GM03348 (cell line): ENCODE results near the gene LDHD.

ENCODE experiments used
- DNase-seq: peaks from one replicate; pipeline ENCODE4 v3.0.0; 2012; ENCODE audit warnings: low spot score

Gene LDHD

DNA sequence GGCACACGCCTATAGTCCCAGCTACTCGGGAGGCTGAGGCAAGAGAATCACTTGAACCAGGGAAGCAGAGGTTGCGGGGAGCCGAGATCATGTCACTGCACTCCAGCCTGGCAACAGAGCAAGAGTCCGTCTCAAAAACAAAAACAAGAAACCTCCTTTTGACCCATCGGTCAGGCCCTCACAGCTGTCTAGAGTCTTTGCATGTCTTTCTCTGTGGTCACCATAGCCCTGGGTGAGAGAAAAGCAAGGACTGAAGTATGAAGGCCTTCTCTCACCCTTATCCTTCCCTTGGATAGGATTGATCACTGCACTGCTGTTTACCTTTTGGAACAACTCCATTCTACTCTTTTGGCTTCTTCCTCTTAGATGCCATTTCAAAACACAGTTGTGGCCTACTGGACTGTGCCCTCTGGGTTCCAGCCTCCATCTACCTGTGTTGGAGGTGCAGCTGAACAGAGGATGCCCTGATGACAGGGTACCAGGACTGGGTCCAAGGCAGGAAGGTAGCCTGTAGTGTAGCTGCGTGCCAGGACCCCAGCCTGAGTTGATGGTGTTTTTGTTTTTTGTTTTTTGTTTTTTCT is 37.1 kb downstream of the LDHD start:
- DNase-seq: no peak

DNA sequence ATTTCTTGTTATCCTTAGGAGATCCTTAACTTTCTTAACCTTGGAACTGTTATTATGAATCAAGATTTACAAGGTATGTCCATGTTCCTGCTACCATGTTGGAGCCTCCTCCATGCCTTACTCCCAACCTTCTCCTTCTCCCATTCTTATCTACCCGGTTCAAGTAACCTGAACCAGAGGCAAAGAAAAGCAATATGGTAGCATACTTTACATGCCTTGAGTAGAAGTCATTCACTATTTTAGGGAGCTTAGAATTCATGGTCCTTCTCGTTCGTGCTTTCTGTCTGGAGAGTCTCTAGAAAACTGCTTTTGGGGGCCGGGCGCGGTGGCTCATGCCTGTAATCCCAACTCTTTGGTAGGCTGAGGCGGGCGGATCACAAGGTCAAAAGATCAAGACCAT is 37.7 kb downstream of the LDHD start:
- DNase-seq: no peak

DNA sequence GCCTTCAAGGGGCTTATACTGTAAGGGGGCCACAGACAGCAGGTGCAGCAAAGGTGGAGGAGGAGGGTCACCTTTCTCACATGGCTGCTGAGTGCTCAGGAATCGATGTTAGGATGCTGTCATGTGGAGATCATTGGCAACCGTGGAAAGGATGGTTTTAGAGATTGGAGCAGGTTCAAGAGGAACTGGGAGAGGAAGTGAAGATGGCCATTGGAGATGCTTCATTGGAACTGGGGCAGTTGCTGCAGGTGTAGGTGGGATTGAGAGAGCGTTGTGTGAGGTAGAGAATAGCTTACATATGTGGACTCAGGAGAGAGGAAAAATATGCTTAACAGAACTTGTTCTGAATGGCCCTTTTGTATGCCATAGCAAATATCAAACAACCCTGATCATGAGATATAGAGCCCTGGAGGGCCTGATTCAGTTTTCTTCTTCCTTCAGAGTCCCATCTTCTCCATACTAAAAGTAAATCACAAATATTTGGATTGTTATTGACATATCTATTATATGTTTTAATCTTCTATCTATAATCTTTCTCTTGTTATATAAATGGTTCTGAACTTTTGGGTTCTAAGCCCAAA is 40.8 kb downstream of the LDHD start:
- DNase-seq: no peak

DNA sequence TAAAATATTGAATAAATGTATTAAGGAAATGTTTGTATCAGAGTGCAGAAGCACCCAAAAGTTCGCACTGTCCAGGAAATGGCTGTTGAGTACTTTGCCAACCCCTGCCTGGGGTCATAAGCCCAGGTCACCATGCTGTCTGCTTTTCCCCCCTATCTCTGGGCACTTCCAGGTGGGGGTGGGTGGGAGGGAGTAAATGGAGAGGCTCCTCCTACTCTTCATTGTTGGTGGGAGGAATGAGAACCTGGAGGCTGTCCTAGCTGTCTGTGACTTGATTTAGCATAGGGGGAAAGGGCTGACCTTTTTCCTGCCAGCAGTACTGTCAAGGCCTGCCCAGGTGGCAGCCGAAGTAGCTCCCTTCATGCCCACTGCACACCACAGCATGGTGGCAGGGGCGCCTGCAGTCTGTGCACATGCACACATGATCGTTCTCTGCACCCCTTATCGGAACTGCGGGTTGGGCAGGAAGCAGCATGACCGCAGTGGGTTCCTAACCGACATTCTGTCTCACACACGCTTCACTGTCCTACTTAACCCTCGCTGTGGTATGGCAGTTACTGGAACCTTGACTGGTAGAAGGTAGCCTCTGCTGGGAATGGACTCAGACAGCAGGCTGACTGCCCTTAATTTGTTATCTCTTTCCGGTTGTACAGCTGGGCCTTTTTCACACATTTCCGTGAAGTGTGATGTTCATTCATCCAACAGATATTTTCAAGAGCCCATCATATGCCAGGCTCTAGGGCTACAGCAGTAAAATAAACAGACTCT is 41.5 kb downstream of the LDHD start:
- DNase-seq: no peak

DNA sequence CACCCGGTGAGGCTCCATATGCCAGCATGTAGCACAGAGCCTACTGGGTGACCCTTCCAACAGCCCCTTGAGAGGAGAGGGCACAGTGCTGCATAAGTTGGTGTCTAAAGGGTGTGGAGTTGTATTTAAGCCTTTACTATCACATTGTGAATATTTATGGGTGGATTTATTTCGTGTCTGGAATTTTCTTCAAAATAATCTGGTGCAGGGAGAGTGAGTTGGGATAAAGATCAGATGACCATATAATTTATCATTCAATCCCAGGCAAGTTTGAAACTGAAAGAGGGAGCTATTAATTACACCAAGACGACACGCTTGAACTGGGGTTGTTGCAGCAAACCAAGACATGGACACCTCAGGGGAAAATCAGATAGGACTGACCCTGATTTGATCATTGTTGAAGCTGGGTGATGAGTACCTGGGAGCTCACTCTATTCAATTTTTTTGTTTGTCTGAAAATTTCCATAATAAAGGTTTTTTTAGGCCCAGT is 42.2 kb downstream of the LDHD start:
- no peak for DNase-seq

DNA sequence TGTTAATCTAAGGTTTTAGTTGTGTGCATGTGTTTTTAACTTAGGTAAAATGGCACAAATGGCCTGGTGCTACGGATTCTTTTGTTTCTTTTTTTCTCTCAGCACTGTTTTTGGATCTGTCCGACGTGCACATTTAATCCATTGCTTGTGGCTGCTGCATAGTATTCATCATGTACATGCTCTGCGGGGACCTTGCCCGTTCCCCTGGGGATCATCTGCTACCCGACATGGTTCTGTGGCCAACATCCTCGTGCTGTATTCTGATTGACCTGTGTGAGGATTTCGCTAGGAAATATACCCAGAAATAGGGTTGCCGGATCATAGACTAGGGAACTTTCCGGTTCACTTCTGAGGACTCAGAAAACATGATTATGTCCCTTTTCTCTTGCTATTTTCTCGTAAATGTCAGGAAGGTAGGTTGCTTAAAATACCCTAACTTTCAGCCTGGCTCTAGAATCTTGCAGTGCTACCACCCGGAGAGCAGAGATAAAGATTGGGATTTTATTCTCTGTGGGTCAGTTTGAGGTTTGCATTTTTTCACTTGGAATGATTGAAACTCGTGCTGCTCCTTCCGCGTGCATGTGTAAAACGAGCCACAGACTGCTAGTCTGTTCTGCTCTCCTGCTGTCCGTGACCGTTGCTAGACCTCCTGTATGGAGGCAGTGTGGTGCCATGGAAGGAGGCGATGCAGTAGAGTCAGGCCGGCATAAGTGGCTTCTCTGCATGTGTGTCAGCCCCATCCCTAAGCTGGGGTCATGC is 42.9 kb downstream of the LDHD start:
- no peak for DNase-seq

DNA sequence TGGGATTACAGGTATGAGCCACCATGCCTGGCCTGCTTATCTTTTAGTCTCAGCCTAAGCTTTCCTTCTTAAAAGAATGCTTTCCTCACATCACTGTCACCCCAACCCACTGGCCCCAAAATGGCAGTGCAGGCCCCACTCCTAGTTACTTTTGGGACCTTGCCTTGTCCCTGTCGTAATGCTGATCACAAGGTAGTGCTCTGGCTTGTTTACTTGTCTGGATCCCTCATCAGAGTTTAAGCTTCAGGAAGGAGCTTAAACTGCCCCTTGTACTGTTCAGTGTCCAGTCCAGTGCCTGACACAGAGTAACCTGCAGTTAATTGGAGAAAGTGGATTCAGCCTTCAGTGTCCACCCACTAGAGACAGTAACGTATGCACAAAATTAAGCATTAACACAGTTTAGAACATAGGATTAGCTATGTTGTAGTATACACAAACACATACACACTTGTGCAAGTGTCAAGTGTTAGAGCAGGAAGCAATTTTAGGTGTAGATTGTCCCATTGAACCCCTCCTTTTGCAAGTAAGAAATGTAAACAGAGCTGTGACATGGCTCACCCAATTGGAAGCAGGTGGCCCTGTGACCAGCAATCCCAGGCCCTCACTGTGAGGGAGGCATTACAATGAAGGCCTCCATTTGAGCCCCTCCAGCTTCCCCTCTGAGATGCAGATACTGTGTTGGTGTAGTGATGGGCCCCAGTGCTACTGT is 44.2 kb downstream of the LDHD start:
- DNase-seq: no peak

DNA sequence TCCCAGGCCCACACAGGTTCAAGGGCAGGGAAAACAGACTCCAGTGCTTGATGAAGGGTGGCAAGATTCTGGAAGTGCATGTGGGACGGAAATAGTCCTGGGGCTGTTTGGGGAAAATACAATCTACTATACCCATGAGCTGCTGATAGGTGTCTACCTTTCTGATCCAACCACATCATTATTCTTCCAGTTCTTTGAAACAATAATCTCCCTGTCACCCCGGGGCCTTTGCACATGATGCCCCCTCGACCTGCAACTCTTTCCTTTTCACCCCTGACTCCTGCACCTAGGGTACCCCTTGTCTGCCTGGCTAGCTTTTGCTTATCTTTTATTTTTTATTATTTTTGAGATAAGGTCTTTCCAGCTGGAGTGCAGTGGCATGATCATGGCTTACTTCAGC is 45.0 kb downstream of the LDHD start:
- no peak for DNase-seq

DNA sequence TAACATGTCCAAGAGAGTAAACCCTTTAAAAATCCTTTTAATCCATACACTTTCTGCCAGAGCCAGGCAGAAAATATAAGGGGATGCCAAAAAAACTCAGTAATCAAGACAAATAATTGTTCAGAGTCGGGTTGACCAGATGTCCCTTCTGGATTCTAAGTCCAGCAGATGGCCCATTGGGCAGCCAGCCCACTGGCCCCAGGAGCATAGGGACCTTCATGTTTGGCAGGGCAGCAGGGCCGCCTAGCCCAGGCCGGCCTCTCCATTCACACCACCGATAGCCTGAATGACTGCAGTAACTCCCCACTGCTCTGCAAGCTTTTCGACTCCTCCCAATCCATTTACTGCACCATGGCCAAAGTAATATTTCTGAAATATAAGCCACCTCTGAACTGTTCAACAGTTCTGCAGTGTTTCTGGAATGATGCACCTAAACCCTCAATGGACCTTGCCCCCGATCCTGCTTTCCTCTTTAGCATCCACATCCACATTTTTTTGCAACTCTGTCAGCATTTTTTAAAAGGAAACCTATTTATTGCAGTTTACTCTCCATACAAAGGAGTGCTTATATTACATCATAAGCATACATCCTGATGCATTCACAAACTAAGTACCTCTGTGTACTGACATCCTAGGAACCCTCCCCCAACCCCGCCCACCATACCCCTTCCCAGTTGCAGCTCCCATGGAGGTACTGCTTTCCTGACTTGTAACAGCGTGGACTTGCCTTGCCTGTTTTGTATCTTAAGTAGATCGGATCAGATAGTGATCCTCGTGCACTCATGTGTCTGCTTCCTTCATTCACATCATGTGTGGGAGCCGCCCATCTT is 46.4 kb downstream of the LDHD start:
- peak; percentile 20 for DNase-seq

DNA sequence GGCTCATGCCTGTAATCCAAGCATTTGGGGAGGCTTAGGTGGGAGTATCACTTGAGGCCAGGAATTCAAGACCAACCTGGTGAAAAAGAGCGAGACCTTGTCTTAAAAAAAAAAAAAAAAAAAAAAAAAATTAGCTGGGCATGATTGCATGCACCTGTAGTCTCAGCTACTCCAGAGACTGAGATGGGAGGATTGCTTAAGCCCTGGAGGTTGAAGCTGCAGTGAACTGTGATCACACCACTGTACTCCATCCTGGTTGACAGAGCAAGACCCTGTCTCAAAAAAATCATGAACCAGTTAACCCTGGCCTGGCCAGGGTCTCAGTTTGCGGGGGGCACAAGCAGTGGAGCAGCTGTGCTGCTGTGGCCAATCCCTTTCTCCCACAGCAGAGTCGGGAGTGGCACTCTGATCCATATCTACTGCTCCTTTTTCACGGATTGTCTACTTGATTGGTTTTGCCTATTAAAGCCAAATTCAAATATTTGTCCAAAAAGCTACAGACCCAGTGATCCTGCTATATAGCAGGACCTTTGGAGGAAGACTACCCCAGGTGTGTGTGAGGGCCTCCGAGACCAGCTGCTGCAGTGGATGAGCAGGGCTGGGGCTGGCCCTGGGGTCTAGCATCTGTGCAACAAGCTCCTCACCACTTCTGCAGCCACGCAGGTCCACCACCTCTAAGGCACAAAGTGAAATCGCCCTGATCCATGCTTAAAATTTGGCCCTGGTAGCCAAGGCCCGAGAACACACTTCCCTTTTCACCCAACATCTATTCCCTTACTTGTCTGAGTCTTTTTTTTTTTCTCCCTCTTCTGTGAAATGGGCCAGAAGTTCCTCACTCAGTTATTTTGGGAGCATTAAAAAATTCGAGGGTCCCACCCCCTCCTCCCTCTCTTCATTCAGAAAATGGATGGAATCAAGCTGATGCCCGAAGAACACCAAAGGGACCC is 48.2 kb downstream of the LDHD start:
- no peak for DNase-seq

DNA sequence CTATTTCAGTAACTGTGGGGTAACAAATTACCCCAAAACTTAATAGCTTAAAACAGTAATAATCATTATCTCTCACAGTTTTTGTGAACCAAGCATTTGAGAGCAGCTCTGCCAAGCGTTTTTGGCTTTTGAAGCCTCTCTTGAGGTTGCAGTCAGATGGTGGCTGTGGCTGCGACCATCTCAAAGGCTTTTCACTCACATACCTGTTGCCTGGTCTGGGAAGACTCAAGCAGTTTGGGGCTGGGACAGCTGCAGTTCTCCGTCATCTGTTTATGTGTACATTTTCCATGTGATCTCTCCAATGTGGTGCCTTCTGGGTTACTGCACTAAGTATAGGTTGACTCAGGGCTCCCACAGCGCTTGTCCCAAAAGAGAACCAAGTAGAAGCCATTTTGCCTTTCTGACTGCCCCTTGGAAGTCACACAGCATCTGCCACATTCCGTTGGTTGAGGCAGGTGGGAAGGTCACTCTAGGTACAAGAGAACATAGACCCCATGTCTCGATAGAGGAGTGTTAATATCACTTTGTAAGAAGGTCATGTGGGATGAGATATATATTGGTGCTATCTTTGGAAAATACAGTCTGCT is 49.6 kb downstream of the LDHD start:
- no peak for DNase-seq

DNA sequence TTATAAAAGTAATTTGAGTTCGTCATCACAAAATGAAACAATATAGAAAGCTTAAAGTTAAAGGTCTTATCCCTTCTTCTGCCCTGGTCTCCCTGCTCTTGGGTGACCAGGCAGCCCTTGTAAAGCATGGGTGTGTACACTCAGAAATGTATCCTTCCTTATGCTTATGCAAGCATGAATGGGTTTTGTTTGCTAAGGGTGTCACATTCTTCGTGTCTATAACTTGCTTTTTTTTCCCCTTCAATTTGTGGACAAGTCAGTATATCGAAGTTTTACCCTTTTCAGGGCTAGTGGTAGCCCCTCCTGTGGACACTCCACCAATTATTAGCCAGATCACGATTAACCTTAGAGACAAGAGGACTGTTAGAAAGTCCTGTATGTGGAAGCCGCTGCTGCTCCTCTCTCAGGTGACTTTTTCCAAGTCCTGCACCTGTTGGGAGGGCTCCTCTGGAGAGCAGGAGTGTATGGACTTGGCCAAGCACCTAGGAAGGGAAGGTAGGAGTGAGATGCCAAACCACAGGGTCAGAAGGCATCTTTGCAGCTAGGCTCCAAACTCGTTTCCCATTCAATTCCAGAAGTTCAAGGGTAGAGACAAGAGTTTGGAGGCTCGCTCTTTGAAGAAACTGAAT is 50.9 kb downstream of the LDHD start:
- DNase-seq: no peak

DNA sequence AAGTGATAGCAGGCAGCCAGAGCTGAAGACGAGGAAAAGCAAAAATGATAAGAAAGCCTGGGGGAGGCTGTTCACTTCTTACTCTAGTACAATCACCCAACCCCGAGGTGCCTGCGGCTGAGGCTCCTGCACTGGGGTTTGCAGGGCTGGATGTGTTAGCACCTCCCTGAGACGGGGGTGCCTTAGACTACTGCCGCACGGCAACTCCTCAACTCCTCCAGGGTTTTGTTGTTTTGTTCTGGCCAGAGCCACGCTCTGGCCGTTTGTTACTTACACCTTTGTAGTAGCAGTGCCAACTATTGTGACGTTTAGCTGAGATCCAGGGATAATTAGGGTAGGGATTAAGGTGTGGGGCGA is 51.5 kb downstream of the LDHD start:
- no peak for DNase-seq

DNA sequence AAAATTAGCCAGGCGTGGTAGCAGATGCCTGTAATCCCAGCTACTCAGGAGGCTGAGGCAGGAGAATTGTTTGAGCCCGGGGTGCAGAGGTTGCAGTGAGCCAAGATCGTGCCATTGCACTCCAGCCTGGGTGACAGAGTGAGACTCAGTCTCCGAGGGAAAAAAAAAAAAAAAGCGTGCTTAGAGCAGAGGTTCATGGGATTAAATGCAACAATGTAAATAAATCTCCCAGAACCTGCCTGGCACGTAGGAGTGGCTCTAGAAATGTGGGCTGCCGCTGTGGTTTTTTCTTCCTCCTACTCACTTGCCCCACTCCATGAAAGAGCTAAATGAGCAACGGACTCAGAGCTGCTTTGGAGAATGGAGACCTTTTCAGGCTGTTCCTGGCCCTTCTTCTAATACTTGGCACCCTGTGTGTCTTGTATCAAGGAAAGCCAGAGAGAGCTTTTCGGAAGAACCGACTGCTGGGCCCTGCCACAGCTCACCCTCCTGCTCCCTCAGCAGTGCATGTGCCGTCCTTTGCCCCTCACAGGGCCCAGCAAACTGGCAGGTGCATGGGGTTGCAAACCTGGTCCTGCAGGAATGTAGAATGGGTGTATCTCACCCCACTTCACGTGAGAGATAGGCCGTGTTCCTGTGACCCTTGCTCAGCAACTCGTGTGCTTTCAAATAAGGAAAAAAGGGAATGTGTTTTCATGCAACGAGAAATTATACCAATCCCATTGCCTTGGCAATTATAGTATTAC is 52.0 kb downstream of the LDHD start:
- no peak for DNase-seq

DNA sequence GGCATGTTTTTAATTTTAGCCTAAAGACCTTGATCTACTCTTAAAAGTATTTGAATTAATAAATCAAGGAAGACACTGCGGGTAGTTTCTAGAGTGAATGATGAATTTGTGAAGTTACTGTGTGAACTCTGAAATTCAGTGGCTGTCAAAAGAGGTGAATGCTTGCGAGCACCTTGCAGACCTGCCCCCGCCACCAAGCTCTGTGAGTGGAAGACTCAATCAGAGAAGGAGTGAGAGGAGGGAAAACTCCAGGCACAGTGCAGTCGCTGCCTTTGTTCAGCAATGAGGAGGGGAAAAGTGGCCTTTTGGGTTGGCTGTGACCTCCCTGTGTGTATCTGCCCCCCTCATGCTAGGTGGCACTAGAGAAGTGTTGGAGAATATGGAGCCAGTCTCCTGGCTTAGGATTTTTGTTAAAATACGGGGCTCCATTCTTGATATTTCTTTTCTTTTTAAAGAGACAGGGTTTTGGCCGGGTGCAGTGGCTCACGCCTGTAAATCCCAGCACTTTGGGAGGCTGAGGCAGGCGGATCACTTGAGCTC is 53.0 kb downstream of the LDHD start:
- DNase-seq: no peak

DNA sequence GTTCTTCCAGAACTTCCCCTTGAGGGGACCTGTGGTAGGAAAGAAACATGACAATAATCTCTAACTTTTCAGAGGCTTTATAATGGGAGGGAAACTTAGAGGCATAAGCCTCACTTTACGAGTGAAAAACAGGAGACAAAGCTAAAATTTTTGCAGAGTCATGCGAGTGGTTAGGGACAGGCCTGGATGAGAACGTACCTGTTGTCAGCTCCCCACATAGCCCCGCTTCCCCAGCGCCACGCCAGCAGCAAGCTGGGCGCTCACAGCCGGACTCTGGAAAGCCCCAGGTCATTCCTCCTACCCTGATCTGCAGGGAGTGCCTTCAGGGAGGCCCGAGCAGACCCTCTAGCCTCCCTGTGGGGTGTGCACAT is 53.6 kb downstream of the LDHD start:
- no peak for DNase-seq

DNA sequence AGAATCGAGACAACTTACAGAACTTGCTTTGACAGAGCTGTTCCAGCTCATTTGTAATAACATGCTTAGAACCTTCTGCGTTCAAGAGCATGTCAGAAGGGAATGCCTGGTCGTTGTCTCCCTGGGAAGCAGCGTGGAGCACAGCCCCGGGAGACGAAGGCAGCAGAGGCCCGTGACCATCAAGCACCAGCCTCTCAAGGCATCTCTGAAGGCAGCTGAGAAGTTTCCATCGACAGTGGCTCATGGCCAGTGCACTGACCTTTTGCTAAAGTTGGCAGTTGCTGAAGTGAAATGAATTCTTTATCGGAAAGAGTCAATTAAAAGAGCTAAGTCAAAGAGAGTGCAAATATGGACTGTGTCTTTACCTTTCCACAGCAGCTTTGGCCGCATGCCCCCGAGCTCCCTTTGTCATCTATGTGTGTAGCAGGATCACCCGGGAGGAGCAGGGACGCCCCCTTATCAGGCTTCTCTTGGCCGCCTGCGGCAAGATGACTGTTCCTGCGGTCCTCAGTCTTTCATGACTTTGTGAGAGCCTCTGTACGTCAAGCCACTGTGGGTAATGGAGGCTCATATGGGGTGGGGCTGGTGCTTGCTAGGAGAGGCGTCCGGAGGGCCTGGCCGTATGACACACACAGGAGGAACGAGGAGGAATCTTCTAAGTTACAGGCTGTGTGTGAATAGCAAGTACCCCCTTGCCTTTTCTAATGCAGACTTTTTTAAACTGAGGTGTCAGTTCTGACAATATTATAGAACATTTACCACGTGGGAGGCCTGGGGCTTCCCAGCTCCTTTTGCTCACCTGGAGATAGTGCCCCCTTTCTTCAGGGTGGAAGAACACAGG is 54.2 kb downstream of the LDHD start:
- no peak for DNase-seq
